ENCODE data around the gene GNAI3.

Gene GNAI3

DNA sequence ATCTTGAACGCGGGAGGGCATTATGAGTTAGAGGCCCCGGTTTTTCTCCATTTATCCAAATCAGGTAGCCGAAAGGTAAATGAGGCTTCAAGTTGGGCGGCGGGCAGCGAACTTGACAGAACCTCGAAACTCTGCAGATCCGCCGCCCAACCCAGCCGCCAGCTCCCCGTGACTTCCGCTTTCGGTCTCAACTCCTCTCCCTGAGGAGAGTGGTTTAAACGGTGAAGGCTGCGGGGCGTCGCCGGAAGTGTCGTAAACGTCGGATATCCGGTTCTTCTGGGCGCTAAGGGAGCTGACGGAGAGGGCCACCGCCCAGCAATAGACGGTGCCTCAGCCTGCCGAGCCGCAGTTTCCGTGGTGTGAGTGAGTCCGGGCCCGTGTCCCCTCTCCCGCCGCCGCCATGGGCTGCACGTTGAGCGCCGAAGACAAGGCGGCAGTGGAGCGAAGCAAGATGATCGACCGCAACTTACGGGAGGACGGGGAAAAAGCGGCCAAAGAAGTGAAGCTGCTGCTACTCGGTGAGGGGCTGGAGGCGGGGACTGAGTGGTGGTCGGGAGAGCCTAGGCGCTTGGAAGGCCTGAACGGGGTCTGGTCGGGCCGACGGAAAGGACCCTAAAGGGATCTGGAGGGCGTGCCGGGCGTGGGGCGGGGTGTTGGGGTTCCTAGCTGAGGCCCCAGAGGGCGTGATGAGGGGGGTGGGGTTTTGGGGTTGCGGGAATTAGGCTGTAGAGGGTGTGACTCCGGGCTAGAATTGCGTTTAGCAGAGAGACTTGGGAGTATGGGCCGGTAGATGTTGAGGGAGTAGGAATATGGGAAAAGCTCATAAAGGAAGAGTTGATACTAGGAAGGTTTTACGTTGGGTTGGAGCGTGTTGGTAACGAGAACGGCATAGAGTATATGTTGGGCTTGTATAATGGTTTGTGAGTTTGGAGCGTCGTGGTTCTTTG, at the start of gene GNAI3:
TSS of gene GNAI3 (plus strand) at position 295 of the 947 bp plus-strand sequence. CDS start at position 401, 106 bp downstream.
- DNase-seq (ENCODE audit: low read depth in 2 of 2) = peak; percentile 93

DNA sequence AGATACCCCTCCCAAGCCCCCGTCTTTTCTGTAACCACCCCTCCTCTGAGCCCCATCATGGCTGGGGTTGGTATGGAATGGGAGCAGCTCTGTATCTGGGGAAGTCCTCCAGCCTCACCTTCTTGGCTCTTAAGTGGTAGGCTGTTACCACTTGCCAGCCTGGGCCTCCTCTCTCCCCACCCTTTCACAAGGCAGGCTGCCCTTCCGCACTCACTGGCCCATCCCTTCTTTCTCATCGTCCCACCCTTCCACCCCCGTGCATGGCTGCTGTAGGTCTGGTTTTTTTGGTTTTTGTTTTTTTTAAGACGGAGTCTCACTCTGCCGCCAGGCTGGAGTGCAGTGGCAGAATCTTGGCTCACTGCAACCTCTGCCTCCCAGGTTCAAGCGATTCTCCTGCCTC, 49.3 kb upstream of the GNAI3 start:
- DNase-seq (ENCODE audit: low read depth in 2 of 2) = no peak

DNA sequence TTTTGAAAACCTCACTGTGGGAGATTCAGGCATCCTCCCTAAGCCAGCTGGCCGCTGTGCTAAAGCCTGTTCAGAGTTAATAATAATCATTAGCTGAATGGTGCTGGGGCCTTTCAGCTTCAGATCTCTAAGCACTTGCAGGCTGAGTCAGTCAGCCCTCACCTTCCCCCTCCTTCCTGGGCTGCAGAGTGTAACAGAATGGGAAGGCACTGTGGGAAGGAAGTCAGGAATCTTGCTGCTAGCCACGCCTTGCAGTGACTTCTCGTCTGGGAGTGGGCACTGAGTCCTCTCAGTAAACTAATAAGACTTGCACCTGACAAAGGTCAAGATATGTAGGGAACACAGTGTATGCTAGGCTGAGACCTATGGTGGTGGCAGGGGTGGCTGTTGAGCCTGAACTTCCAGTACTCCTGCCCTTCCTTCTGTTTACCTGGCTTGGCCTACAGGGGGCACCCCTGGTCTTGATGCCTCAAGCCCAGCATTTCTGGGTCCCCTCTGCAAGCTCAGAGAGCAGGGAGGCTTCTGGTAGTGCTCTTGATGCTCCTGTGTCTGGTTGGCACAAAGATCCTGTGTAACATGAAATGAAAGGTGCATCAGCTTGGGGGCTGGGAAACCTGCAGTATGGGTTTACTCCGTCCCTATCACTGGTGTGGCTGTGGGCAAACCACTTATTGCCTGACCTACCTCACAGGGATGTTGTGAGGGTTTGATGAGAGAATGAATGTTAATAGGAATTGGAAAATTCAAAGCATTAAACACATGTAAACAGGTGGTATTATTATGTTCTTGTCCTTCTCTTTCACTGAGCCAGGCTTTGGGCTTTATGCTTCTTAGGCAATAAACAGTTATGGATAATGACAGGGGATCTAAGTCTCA, 48.5 kb upstream of the GNAI3 start:
- DNase-seq (ENCODE audit: low read depth in 2 of 2) = no peak

DNA sequence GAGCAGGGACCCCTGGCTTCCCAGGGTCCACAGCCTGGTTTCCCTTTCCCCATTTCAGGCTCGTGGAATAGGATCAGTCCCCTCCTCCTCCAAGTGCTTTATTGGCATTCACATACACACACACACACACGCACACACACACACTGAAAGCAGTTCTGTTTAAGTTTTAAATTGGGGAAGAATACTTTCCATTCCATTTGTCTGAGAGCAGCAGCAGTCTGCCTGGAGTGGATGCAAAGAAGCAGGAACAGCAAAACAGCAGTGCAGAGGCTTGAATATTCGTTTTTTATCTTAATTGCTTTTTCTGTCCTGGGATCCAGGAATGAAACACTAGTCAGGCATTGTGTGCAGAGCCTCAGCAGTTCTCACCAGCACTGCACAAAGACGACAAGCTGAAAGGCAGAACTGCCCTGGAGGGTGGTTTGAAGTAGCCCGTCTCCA, 47.5 kb upstream of the GNAI3 start:
- no peak for DNase-seq (ENCODE audit: low read depth in 2 of 2)

DNA sequence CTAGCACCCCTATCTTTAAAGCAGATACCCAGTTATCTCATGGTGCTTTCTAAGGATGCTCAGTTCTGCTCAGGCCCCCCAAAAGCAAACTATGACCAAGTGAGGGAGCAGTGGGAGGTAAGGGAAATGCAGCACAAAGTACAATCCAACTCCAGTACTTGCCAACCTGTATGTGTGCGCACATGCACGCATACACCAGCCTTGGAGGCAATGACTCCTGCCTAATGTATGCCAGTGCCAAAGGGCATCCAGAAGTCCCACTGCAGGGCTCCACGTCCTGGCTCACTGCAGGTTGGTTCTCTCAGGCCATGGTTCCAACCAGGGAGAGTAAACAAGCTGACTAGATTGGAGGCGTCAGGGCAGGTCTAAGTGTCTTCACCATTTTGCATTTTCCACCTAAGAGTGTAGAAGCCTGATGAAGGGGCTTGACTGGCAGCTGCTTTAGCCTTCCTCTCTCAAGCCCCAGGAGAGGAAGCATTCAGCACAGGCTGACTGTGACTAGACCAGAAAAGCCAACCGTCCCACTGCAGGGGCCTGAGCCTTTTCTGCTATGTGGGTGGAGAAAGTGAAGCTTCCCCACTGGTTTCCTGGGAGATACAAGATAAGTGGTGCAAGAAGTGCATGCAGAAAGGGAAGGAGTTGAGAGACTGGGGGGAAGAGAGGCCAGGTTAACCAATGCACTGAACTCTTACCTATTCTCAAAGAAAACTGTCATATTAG, 46.6 kb upstream of the GNAI3 start:
- no peak for DNase-seq (ENCODE audit: low read depth in 2 of 2)

DNA sequence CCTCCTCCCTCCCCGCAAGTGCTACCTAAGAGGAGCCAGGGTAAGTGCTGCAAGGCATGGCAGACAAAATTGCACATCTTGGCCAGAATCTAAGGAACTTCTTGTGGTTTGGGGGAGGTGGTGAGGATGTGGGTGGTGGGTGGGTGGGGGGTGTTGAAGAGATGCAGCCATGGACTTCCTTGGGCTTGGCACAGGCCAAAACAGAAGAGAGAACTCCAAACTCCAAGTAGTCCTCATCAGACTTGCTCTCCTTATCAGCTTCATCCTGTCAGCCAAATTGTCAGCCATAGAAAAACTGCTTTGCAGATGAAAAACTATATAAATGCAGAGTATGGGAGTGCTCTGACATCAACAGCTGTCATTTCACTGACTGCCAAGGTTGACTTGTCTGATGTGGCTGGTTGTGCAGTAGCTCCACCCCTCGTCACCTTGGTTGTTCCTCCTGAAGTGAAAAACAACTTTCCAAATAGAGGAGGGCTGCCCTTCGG, 46.0 kb upstream of the GNAI3 start:
- DNase-seq (ENCODE audit: low read depth in 2 of 2) = peak in 1 of 2 donors; percentile 35

DNA sequence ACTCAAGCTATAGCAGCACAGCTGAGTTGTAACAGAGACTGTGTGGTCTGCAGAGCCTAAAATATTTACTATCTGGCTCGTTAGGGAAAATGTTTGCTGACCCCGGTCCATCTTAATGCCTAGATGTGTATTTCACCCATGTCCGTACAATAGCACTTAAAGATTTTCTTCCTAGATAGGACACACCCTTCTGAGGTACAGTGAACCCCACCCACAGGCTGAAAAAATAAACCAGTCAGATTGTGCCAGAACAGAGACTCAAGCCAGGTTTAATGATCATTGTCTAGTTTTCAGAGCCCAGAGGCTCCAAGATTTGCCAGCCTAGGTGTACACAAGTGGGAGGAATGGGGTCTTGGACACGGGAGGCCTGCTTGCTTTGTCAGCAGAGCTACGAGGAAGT, 44.5 kb upstream of the GNAI3 start:
- no peak for DNase-seq (ENCODE audit: low read depth in 2 of 2)

DNA sequence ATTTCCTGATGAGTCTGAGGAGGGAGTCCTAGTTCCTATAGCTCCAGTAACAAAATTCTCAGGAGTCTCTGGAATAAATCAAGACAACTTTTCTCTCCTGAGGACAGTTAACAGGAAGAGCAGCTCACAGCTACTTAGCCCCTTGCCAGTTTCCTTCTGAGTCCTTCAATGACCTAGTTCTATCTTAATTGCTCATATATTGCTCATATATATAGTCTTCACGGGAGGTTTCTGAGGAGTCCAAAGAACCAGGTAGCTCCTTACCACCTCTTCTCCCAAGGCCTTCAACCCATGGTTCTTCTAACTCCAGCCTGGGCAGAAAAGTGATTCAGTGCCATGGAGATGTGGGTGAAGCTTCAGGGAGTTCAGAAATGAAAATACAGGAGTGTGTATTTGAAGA, 43.4 kb upstream of the GNAI3 start:
- DNase-seq (ENCODE audit: low read depth in 2 of 2) = no peak

DNA sequence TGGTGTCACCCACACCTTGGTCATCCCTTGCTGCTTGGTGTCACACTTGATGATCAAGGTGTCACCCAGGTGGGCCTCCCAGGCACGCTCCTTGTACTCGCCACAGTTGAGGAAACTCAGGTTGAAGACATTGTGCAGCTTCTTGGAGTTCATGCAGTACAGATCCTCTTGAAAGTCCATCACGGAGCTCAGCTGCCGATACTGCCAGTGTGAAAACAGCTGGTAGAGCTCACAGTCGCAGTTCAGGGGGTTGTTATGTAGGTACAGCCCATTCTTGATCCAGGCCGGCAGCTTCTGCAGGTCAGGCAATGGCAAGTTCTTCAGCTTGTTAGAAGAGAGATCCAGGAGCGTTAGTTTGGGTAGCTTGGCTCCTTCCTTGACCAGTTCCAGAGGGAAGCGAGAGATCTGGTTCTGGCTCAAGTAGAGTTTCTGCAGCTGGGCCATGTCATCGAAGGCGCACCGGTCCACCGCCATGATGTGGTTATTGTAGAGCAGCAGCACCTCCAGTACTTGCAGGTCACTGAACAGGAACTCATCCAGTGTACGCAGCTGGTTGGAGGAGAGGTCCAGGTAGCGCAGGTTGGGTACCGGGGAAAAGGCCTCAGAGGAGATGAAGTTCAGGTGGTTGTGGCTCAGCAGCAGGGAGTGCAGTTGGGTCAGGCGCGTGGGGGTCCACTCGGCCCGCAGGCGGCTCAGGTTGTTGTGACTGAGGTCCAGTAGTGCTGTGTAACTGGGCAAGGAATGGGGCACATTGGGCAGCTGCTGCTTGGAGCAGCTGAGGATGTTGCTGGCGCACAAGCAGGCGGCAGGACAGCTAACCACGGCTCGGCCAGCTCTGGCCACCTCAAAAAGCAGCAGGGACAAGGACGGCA, 40.2 kb upstream of the GNAI3 start:
- DNase-seq (ENCODE audit: low read depth in 2 of 2) = no peak

DNA sequence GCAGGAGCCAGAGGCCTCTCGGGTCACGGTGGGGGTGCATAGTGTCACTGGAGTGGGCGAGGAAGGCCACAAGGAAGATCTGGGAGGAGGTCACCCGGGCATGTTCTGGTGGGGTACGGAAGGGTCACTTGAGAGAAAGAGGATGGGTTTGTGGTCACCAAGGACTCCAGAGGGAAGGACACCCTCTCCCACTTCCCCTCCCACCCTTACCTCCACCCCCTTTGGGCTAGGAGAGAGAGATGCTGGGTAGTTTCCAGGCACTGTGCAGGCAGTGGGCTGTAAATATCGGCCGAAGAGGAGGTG, 39.6 kb upstream of the GNAI3 start:
- DNase-seq (ENCODE audit: low read depth in 2 of 2) = no peak

DNA sequence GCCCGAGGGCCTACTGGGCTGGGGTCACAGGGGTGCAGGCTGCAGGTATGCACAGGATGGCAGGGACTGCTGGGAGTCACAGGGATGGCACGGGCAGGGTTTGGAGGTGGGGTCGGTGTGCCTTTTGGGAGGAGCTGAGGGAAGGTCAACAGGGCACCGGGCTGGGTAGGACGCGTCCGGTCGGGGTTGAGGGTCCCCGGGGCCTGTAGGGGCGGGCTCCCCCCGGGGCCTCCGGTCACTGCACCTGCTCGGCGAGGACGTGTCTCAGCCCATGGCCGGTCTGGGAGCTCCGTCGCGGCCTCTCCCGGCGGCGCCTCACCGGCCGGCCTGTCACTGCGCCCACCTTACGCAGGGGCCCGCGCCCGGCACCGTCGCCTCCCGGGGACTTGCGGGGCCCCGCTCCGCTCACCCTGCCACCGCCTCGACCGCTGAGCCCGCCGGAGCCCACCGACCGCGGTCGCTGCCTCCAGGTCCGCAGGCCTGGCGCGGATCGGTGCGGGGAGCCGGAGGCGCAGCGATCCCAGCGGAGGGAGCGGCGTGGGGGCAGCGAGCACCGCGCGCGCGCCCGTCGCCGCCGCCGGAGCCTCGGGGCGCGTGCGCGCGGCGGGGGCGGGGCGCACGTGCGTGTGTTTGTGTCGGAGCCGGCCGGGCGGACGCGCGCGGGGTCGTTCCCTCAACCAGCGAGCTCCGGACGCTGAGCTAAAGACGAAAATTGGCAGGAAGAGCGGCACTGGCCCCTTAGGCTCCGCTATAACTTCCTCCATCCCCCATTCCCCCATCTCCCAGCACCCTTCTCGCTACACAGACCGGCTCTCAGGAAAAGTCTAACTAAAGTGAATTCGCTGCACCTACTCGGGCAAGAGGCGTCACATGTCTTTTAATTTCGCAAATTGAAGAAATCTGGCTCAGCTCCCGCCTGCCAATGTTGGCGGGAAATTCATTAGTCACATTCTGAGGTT, 39.0 kb upstream of the GNAI3 start, which contains the start of gene AMIGO1:
TSS of gene AMIGO1 (minus strand) at position 552 of the 959 bp plus-strand sequence. CDS start 815 bp downstream, outside the sequence.
- DNase-seq (ENCODE audit: low read depth in 2 of 2) = peak in 1 of 2 donors; percentile 38

DNA sequence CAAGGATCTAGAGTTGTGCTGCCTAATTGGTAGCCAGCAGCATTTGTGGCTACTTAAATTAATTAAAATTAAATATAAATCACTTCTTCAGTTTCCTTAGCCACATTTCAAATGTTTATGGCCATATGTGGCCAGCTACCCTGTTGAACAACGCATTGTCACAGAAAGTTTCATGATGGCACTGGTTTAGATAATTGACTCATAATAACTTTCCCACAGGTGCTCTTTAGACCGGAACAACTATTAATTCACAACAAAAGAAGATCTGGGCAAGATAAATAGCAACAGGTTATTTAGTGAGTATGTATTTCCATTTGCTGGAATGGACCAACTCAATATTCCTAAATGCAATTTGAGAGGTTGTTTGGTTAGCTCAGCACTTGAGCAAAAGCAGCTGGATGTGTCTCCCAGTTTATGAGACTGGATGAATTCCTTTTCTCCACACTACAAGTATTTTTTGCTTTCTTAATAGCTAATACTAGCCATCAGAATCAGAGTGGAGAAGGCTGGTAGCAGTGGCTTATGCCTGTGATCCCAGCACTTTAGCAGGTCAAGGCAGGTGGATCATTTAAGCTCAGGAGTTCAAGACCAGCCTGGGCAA, 35.2 kb upstream of the GNAI3 start:
- DNase-seq (ENCODE audit: low read depth in 2 of 2) = no peak

DNA sequence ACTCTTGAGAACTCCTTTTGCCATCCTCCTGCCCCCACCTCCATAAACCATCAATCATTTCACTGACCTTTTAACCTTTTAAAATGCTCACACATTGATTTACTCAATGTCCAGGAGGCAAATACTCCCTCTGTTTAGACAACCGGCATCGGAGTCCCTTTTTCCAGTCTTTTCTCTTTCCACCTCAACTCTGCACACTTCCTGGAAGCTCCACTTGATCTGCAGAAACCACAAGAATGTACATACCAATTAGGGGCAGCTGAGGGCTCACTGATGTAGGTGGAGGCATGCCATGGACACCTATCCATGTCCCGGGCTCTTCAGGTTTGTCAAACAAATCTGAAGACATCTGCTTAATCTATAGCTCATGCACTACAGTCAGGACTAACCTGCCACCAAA, 33.6 kb upstream of the GNAI3 start:
- no peak for DNase-seq (ENCODE audit: low read depth in 2 of 2)

DNA sequence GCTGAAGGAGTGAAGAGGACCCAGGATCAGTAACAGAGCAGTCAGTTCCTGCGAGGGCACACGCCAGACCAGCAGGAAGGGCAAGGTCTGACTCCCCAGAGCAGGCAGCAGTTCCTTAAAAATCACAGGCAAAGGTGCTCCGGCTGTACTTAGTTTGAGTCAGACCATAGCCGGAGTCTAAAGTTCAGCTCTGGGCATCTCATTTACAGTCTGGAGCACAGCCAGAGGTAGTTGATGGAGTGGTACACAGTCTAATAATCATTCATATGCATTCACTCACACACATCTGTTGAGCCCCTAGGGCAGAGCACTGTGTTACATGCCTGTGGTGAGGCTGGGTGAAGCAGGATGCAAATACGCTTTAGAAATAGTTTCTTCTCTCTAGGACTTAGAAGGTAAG, 31.5 kb upstream of the GNAI3 start:
- no peak for DNase-seq (ENCODE audit: low read depth in 2 of 2)

DNA sequence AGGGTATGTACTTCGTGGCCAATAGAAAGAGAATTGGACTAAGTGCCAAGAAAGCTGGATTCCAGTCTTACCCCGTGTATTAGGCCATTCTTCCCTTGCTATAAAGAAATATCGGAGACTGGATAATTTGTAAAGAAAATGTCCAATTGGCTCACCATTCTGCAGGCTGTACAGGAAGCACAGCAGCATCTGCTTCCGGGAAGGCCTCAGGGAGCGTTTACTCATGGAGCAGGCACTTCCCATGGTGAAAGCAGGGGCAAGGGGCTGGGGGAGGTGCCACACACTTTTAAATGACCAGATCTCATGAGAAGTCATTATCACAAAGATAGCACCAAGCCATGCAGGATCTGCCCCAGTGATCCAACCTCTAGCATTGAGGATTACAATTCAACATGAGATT, 31.1 kb upstream of the GNAI3 start:
- DNase-seq (ENCODE audit: low read depth in 2 of 2) = no peak

DNA sequence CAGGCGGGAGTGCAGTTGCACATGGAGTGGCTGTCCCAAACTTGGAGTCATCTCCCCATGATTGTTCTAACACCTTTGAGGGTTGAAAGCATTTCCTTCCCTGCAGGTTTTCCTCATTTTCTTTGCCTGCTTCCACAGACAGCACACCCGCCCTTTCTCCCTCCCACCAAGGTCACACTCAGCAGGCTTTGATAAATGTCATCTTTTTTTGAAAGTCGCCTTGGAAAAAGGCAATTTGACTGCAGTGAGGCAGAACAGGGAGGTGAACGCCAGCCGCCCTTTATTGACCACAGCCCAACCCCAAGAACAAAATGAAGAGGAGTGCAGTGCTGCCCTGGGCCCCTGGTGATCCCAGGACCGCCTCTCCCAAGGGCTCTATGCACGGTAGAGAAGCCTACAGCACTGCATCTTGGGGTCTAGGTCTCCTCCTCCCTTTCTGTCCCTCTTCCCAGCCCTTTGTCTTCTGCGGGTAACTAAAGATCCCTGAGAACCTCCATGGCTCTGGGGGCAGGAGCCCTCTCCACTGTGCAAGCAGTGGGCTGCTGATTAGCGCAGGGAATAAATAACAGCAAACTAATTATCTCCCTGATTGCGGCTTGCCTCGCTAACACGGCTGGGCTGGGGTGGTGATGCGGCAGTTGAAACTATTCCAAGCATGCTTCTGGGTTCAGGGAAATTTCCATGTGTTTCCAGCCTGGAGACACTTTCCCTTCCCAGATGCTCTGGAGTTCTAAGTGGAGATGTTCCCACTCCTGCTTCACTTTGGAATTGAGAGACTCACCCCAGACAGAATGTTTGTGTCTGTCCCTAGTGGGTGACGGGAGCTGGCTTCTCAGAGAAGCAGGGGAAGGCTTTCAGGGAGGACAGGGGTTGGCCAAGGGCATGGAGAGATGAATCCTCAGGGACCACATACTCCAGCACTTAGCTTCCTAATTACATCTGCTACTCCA, 27.1 kb upstream of the GNAI3 start:
- DNase-seq (ENCODE audit: low read depth in 2 of 2) = no peak

DNA sequence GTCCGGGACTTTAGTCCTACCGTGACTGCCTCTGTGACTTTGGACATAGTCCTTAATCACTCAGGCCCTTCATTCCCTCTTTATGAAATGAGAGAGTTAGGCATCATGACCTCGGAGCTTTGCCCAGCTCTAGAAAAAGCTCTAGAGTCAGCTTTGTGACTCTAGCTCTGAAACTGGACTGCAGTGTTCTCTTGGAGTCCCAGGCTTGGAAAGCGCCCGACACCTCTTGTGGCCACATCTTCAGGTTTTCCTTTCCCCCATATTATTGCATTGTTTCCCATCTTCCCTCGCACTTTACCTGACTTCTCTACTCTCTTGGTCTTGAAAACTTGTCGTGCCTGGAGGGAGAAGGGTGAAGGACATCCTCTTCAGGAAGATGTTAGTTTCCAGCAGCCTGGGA, 26.4 kb upstream of the GNAI3 start:
- DNase-seq (ENCODE audit: low read depth in 2 of 2) = no peak

DNA sequence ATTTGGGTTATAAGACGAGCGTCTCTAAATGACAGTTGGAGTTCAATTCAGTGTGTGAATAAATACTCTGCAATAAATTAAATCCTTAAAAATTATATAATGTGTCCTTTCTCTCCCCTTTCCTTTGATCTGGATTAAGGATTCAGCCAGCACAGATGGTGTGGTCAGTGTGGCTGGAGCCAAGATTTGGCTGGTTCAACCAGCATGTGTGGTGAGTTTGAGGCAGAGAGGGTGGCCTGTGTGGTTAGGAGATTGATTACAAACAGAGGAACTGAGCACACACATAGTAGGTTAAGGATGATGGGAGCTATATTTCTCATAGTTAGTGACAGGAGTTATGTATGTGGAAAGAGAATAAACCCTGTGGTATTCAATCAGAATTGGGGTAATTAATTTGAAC, 24.7 kb upstream of the GNAI3 start:
- no peak for DNase-seq (ENCODE audit: low read depth in 2 of 2)

Measured in activated CD8-positive, alpha-beta memory T cell treated with anti-CD3 and anti-CD28 coated beads for 4 hours (primary cell).